Left cardiac atrium (tissue), 4 donors: ENCODE data around the gene CWF19L1. TPM values are rescaled to one million over a fixed set of nuclear protein-coding genes. Genes with fewer than 3 reads are reported as not detected.
"Not testable (repeated sequence)": the region's sequence is repeated elsewhere in the genome, so short reads cannot be mapped to it uniquely, and the experiment has no call there.

Experiments
- ATAC-seq, 2 donors: fragments of 200-7000 bp; cut with Tn5 transposase; one replicate each; pipeline ENCODE4 v1.9.1; 2020; ENCODE audit warnings: mild to moderate bottlenecking in 2 of 2, moderate library complexity in 2 of 2
- DNase-seq: peaks from one replicate; pipeline ENCODE4 v3.0.0-alpha.2; 2020
- intact Hi-C, 2 donors: fragments of 100-400 bp; cut with DNase I; formaldehyde crosslinking; loops; one replicate each; pipeline versions ENCODE4 v1.14.1 to v1.15.1; 2022 to 2023
- long read RNA-seq: library from polyadenylated mRNA; unstranded; transcript quantifications from one replicate; pipeline ENCODE4 v2.0.0, GENCODE V29; 2021
- total RNA-seq, 2 donors: library from RNA; stranded (reverse); fragmentation: NEBNext Ultra II Directional; extraction: Animal tissue kit (Norgen Biotek cat#: 25700); gene quantifications; one replicate each; pipeline ENCODE4 v1.2.1, GENCODE V29; 2021
- donor health status: DM: no; HTN: yes; CAD: no.
- donor health status: DM: no; HTN: yes; CAD: no; lungs with severe emphysema.
- donor health status: DM: yes; HTN: yes; CAD: no.
- donor health status: Dilated cardiomyopathy.

CWF19L1 gene
- total RNA-seq: 10 to 100 TPM; 12.8 to 14.2 TPM
- long read RNA-seq, transcript CWF19L1-201 (14 exons, 1,815 nt): major isoform, 12 of 18 reads
- long read RNA-seq, partial matches to known transcripts: 1 of 18 reads
- long read RNA-seq, other reads (novel, unspliced or antisense): 5 of 18 reads

- DNase-seq (peak; percentile 89), ATAC-seq (peak; percentile 96)
- intact Hi-C loops: no loop called here
These were observed at the start of gene CWF19L1 for GRCh38 chr10:100267239-100268104. Gene CWF19L1 (minus strand): TSS chr10:100267638. CDS start chr10:100267593, 45 bp downstream.

GRCh38 chr10:100315615-100316014 is 48.2 kb upstream of the CWF19L1 start:
- peak in 1 of 2 donors; percentile 84 for ATAC-seq
- DNase-seq: no peak
- intact Hi-C loops: no loop called here

GRCh38 chr10:100311298-100311697 is 43.9 kb upstream of the CWF19L1 start:
- no peak for ATAC-seq
- DNase-seq: no peak
- intact Hi-C loops: no loop called here

- DNase-seq: no peak
- ATAC-seq: no peak
- intact Hi-C loops: no loop called here
These were observed 40.2 kb upstream of the CWF19L1 start for GRCh38 chr10:100307684-100308083.

GRCh38 chr10:100306861-100307260 is 39.4 kb upstream of the CWF19L1 start:
- DNase-seq: no peak
- intact Hi-C loops: no loop called here
- ATAC-seq: no peak

- intact Hi-C loops: no loop called here
- no peak for ATAC-seq
- DNase-seq: no peak
These were observed 37.0 kb upstream of the CWF19L1 start for GRCh38 chr10:100304414-100304813.

- intact Hi-C loops: no loop called here
- ATAC-seq (no peak), DNase-seq (no peak)
These were observed 36.4 kb upstream of the CWF19L1 start for GRCh38 chr10:100303724-100304319.

- DNase-seq, ATAC-seq, intact Hi-C loops: not testable (repeated sequence)
These were observed 33.7 kb upstream of the CWF19L1 start for GRCh38 chr10:100301123-100301522.

- intact Hi-C loops: no loop called here
- DNase-seq: no peak
- ATAC-seq: no peak
These were observed 29.8 kb upstream of the CWF19L1 start for GRCh38 chr10:100297242-100297641.

- ATAC-seq: no peak
- DNase-seq: no peak
- intact Hi-C loops: no loop called here
These were observed 25.6 kb upstream of the CWF19L1 start for GRCh38 chr10:100293066-100293465.

GRCh38 chr10:100292300-100292699 is 24.9 kb upstream of the CWF19L1 start:
- intact Hi-C loops: not testable (repeated sequence)

GRCh38 chr10:100291356-100291755 is 23.9 kb upstream of the CWF19L1 start:
- ATAC-seq: no peak
- intact Hi-C loops: no loop called here
- no peak for DNase-seq

More at GRCh38 chr10:100292300-100292699, 24.9 kb upstream of the CWF19L1 start:
- DNase-seq: not testable (repeated sequence)
- ATAC-seq: peak in 1 of 2 donors; percentile 34

GRCh38 chr10:100289641-100290040 is 22.2 kb upstream of the CWF19L1 start:
- intact Hi-C loops: no loop called here
- ATAC-seq (no peak), DNase-seq (no peak)

GRCh38 chr10:100288196-100288595 is 20.8 kb upstream of the CWF19L1 start:
- no peak for ATAC-seq
- no peak for DNase-seq
- intact Hi-C loops: no loop called here

- no peak for ATAC-seq
- intact Hi-C loops: no loop called here
These were observed 20.3 kb upstream of the CWF19L1 start for GRCh38 chr10:100287756-100288155.

GRCh38 chr10:100286051-100287033 is 18.9 kb upstream of the CWF19L1 start, which contains the start of gene BLOC1S2:
Gene BLOC1S2 (minus strand): TSS chr10:100286680. CDS start chr10:100286659, 21 bp downstream.
- ATAC-seq: peak; percentile 98
- DNase-seq: peak; percentile 88
- intact Hi-C loops: no loop called here

More at GRCh38 chr10:100287756-100288155, 20.3 kb upstream of the CWF19L1 start:
- no peak for DNase-seq

GRCh38 chr10:100285326-100285725 is 17.9 kb upstream of the CWF19L1 start:
- intact Hi-C loops, DNase-seq, ATAC-seq: not testable (repeated sequence)

- ATAC-seq: no peak
- DNase-seq: no peak
- intact Hi-C loops: no loop called here
These were observed 15.5 kb upstream of the CWF19L1 start for GRCh38 chr10:100282907-100283306.

- DNase-seq, intact Hi-C loops, ATAC-seq: not testable (repeated sequence)
These were observed 9.5 kb upstream of the CWF19L1 start for GRCh38 chr10:100276971-100277370.
